Tibial nerve (tissue), 4 donors: Measurements from ENCODE around the gene RASIP1. TPM values are rescaled to one million over a fixed set of nuclear protein-coding genes. Genes with fewer than 3 reads are reported as not detected.
"Not testable (repeated sequence)": the region's sequence is repeated elsewhere in the genome, so short reads cannot be mapped to it uniquely, and the experiment has no call there.

Experiments used
- DNase-seq, 2 donors: peaks; one replicate each; pipeline ENCODE4 v3.0.0-alpha.2; 2019; ENCODE audit warnings: low spot score in 2 of 2
- H3K27ac ChIP-seq, 4 donors: fragments of 200-600 bp; sonication (generic) in 3 of 4; one replicate each; pipeline ENCODE4 v1.5.1; 2017 to 2019; ENCODE audit warnings: mild to moderate bottlenecking in 1 of 4
- H3K27me3 ChIP-seq, 2 donors: fragments of 200-600 bp; sonication (generic) in 1 of 2; one replicate each; pipeline versions ENCODE4 v1.5.1 to v1.6.0; 2017 to 2019
- H3K36me3 ChIP-seq, 3 donors: fragments of 200-600 bp; sonication (generic); one replicate each; pipeline ENCODE4 v1.5.1; 2018 to 2019
- H3K4me1 ChIP-seq, 4 donors: fragments of 200-600 bp; sonication (generic) in 3 of 4; one replicate each; pipeline ENCODE4 v1.5.1; 2017 to 2019
- H3K4me3 ChIP-seq, 4 donors: fragments of 200-600 bp; sonication (generic) in 3 of 4; one replicate each; pipeline ENCODE4 v1.5.1; 2017 to 2019; ENCODE audit warnings: mild to moderate bottlenecking in 1 of 4, moderate library complexity in 1 of 4
- H3K9me3 ChIP-seq, 4 donors: fragments of 200-600 bp; sonication (generic) in 3 of 4; one replicate each; pipeline ENCODE4 v1.5.1; 2017 to 2019
- CTCF ChIP-seq, 5 experiments: fragments of 200-600 bp in 3 of 5; fragments of 450-650 bp in 2 of 5; sonication (generic) in 3 of 5; IDR thresholded peaks; one replicate each; pipeline ENCODE4 v1.5.1; 2016 to 2019; ENCODE audit warnings: antibody characterized with exemption in 5 of 5, mild to moderate bottlenecking in 3 of 5, moderate library complexity in 2 of 5
- EP300 ChIP-seq, 2 donors: sonication (generic); formaldehyde crosslinking; IDR thresholded peaks; one replicate each; pipeline ENCODE4 v1.6.1; 2017; ENCODE audit warnings: antibody characterized with exemption in 2 of 2, mild to moderate bottlenecking in 1 of 2
- POLR2A ChIP-seq, 2 donors: fragments of 450-650 bp; IDR thresholded peaks; one replicate each; pipeline ENCODE4 v1.6.1; 2017; ENCODE audit warnings: antibody characterized with exemption in 2 of 2, mild to moderate bottlenecking in 2 of 2, moderate library complexity in 2 of 2
- WGBS, 2 donors: methylation state at CpG; one replicate each; pipeline ENCODE4 v1.1.5; 2018; 5-methylcytosine and 5-hydroxymethylcytosine counted together
- total RNA-seq, 4 donors: library from RNA; depleted of rRNA; stranded (reverse); fragments of >200 nt; gene quantifications; one replicate each; pipeline ENCODE4 v1.1.0, GENCODE V29; 2016

The RASIP1 gene
- total RNA-seq = 10 to 100 TPM; 12.3 to 23.3 (median 19.8) TPM

GRCh38 chr19:48740164-48740972 lies at the start of gene RASIP1:
Gene RASIP1 (minus strand): TSS chr19:48740610. CDS start chr19:48740282, 328 bp downstream.
- Histone ChIP-seq H3K9me3 (no peaks in the 10 kb centered on the region), H3K27me3 (no peaks in the 10 kb centered on the region), H3K36me3 (peaks cover 0 to under 1% (median 0%) of the 10 kb centered on the region in 3 donors), H3K4me3 (peak within 1 kb of the TSS; percentile 44 to 63 (median 54)), H3K4me1 (peaks cover 0 to 36% (median 18%) of the 10 kb centered on the region in 4 donors), H3K27ac (peak within 1 kb of the TSS; percentile 50 to 87 (median 74))
- WGBS, 2 donors = 48 to 73% methylated on average over 26 to 27 of the region's 27 CpGs
- TF ChIP-seq EP300 (IDR thresholded peaks at IDR 0.05) = peak in 1 of 2 donors; percentile 22
- TF ChIP-seq CTCF (IDR thresholded peaks at IDR 0.05) = no peak
- no peak for TF ChIP-seq POLR2A (IDR thresholded peaks at IDR 0.05)
- no peak for DNase-seq

GRCh38 chr19:48787331-48787730 lies 46.9 kb upstream of the RASIP1 start:
- WGBS, 2 donors = 86 to 93% methylated on average over 9 of the region's 9 CpGs
- H3K27ac ChIP-seq, H3K4me3 ChIP-seq, H3K4me1 ChIP-seq, H3K9me3 ChIP-seq, H3K27me3 ChIP-seq, H3K36me3 ChIP-seq, DNase-seq: not testable (repeated sequence)

GRCh38 chr19:48786422-48786821 lies 46.0 kb upstream of the RASIP1 start:
- DNase-seq, H3K9me3 ChIP-seq, H3K27ac ChIP-seq, H3K27me3 ChIP-seq, H3K4me3 ChIP-seq, H3K36me3 ChIP-seq: not testable (repeated sequence)
- WGBS, 2 donors = 93 to 96% methylated on average over 7 of the region's 7 CpGs
- H3K4me1 ChIP-seq = peaks cover 0 to 10% (median 2%) of the 10 kb centered on the region in 4 donors

GRCh38 chr19:48784527-48784926 lies 44.1 kb upstream of the RASIP1 start:
- Histone ChIP-seq H3K4me1 (peaks cover 0 to 20% (median 3%) of the 10 kb centered on the region in 4 donors), H3K27ac (no peak overlapping the region), H3K4me3 (no peak overlapping the region), H3K36me3 (no peaks in the 10 kb centered on the region), H3K9me3 (no peaks in the 10 kb centered on the region), H3K27me3 (no peaks in the 10 kb centered on the region)
- WGBS, 2 donors = 65 to 70% methylated on average over 5 of the region's 5 CpGs
- DNase-seq = no peak
- no peak for TF ChIP-seq EP300 (IDR thresholded peaks at IDR 0.05)
- TF ChIP-seq CTCF (IDR thresholded peaks at IDR 0.05) = no peak
- no peak for TF ChIP-seq POLR2A (IDR thresholded peaks at IDR 0.05)

- WGBS, 2 donors = 58% methylated on average over 14 of the region's 14 CpGs
- Histone ChIP-seq H3K27me3 (no peaks in the 10 kb centered on the region), H3K4me1 (peaks cover 0 to 20% (median 3%) of the 10 kb centered on the region in 4 donors), H3K4me3 (no peak overlapping the region), H3K27ac (peak overlapping the region in 3 of 4 donors; percentile 57 to 71 (median 64)), H3K9me3 (no peaks in the 10 kb centered on the region), H3K36me3 (no peaks in the 10 kb centered on the region)
- TF ChIP-seq POLR2A (IDR thresholded peaks at IDR 0.05) = no peak
- peak in 1 of 2 donors; percentile 28 for TF ChIP-seq EP300 (IDR thresholded peaks at IDR 0.05)
- no peak for TF ChIP-seq CTCF (IDR thresholded peaks at IDR 0.05)
- peak in 1 of 2 donors; percentile 18 for DNase-seq
Measured at GRCh38 chr19:48780631-48781391, 40.4 kb upstream of the RASIP1 start.

GRCh38 chr19:48779636-48780035 lies 39.2 kb upstream of the RASIP1 start:
- H3K36me3 ChIP-seq = no peaks in the 10 kb centered on the region
- H3K4me3 ChIP-seq = no peak overlapping the region
- no peak overlapping the region for H3K27ac ChIP-seq
- TF ChIP-seq CTCF (IDR thresholded peaks at IDR 0.05) (no peak), POLR2A (IDR thresholded peaks at IDR 0.05) (no peak), EP300 (IDR thresholded peaks at IDR 0.05) (no peak)
- H3K27me3 ChIP-seq = no peaks in the 10 kb centered on the region
- no peaks in the 10 kb centered on the region for H3K9me3 ChIP-seq
- WGBS, 2 donors = 60 to 71% methylated on average over 1 of the region's 1 CpG
- DNase-seq = no peak
- peaks cover 0 to 20% (median 3%) of the 10 kb centered on the region in 4 donors for H3K4me1 ChIP-seq
